Left renal cortex interstitium (tissue), 4 donors: ENCODE results near the gene TBXAS1. TPM values are rescaled to one million over a fixed set of nuclear protein-coding genes. Genes with fewer than 3 reads are reported as not detected.

Source experiments
- DNase-seq, 4 donors: peaks; one replicate each; pipeline ENCODE4 v3.0.0-alpha.2; 2013; ENCODE audit warnings: low read depth in 4 of 4, low spot score in 2 of 4, missing footprints in 1 of 4
- polyA plus RNA-seq, 4 donors: library from polyadenylated mRNA; unstranded; fragments of 120-200 nt; gene quantifications; one replicate each; pipeline ENCODE4 v1.2.1, GENCODE V29; 2013; ENCODE audit not compliant: insufficient read length in 4 of 4

Gene TBXAS1
- polyA plus RNA-seq, 4 donors = 21.8 to 34.2 (median 26.3) TPM

DNA sequence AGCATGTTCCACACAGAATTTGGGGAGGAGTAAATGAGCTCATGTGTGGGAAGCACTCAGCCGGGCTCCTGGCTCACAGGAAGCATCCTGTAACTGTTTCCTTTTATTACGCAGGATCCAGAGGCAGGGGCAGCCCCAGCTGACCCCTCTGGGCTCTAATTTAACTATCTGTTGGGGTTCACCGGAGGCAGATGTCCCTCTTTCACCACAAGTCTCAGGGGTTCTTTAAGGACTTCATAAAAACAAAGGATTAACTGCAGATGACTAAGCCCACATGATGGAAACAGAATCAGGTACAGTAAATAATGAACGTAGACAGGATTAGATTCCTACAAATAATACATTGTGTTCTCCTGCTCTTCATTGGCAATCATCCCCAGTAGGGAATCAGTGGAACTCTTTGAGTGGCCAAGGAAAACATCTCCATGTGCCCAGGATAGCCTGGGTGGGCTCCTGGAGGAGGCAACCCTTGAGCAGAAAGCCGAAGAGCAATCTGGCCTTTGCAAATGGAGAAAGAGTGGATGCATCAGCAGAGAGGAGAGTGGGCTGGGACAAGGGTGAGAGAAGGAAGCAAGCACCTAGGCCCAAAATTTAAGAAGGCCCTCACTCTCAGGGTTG lies 24.6 kb downstream of the TBXAS1 start:
- no peak for DNase-seq

DNA sequence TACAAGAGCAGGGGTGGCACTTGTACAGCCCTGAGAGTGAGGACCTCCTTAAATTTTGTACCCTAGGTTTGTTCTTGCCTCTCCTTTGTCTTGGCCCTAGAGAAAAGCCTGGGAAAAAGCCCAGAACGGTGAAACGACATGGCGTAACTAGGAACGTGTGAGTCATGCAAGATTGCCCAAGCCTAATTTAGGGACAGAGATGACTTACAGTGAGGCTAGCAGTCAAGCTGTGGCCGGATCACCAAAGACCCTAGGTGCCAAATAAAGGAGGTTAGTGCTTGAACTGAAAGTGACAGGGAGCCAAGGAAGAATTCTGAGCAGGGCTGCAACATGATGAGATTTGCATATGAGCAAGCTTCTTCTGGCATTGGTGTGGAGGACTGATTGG lies 25.1 kb downstream of the TBXAS1 start:
- DNase-seq = no peak

DNA sequence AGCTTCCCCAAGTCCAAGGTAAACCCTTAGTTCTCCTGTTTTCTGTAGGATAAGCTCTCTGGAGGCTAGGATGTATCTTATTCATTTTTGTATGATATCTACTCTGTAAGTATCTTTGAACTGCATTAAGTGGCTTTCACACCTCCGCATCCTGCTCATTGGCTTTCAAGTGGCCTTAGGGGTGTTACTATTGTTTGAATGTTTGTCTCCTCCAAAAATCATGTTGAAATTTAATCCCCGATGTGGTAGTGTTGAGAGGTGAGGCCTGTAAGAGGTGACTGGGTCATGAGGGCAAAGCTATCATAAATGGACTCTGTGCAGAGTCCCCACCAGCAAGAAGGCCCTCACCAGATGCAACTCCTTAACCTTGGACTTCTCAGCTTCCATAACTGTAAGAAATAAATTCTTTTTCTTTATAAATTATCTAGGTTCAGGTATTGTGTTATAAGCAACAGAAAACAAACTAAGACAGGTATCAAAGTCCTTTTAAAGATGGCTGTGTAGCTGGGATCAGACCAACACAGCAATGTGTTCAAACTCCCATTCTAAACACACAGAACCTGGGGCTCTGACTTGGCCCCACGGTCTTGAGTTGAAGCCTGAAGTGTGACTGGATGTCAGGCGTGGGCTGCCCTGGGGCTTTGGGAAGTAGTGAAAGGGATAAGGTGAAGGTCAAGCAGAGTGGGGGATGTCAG lies 25.9 kb downstream of the TBXAS1 start:
- DNase-seq = no peak

- DNase-seq = no peak
These were observed 26.6 kb downstream of the TBXAS1 start for GRCh38 chr7:139855498-139856270.

DNA sequence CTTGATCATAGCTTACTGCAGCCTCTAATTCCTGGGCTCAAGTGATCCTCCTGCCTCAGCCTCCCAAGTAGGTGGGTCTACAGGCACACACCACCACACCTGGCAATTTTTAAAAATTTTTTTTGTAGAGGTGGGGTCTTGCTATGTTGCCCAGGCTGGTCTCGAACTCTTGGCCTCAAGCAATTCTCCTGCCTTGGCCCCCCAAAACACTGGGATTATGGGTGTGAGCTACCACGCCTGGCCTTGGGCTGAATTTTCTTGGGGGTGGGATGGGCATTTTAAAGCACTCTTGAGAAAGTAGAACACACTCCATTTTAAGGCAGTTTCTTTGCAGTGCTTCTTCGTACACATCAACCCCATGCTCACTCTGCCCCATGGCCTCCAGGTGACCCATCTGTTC lies 28.7 kb downstream of the TBXAS1 start:
- no peak for DNase-seq

GRCh38 chr7:139860090-139860775 lies 31.2 kb downstream of the TBXAS1 start:
- no peak for DNase-seq

DNA sequence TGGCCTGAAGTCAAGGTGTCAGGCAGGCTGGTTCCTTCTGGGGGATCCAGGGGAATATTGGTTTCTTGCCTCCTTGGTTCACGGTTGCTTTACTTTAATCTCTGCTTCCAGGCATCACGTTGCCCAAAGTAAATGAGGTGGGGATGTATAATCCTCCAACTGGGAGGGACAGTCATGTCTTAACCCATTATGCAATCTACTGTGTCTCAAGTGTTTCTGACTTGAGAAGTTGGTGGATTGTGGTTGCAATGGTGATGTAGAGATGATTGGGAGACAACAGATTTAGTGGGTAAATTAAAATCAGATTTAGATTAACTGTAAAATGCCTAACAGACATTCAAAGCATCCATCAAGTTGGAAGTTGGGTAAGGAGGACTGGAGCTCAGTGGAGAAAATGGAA lies 32.7 kb downstream of the TBXAS1 start:
- no peak for DNase-seq

- DNase-seq = no peak
These were observed 37.2 kb downstream of the TBXAS1 start for GRCh38 chr7:139866047-139866837.

- DNase-seq = no peak
These were observed 38.8 kb downstream of the TBXAS1 start for GRCh38 chr7:139867847-139868246.

GRCh38 chr7:139869886-139870285 lies 40.8 kb downstream of the TBXAS1 start:
- DNase-seq = no peak

DNA sequence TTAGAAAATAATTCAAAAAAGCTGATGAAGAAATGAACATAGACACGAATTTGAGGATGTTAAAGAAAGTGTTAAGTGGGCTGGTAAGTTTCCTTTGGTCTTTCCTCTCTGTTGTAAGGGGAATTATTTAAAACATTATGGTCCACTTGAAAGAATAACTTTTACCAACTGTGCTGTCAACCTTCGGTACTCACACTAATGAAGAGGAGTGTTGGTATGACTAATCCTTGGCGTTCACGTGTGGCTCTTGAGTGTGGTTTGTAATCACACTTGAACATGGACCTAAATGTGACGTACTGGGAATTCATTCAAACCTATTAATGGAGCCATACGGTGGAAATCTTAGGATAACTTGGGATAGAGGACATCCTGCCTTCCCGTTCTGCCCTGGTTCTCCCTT lies 41.3 kb downstream of the TBXAS1 start:
- DNase-seq = no peak

- DNase-seq = no peak
These were observed 42.3 kb downstream of the TBXAS1 start for GRCh38 chr7:139871331-139871730.

GRCh38 chr7:139871820-139872219 lies 42.8 kb downstream of the TBXAS1 start:
- DNase-seq = no peak

- DNase-seq = no peak
These were observed 44.7 kb downstream of the TBXAS1 start for GRCh38 chr7:139873593-139874301.

DNA sequence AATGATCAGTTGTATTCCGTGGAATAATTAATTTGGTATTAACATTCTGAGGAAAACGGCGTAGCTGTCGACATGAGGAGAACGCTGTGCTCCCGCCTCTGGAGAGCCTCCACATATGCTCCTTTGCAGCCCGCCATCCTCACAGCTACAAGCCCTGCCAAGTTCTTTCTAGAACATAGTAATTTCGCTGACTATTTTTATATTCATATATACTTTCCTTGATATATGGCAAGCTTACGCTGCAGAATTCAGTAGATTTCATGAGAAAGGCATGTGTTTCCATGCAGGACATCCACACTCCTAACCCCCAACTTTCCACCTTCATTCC lies 45.2 kb downstream of the TBXAS1 start:
- no peak for DNase-seq

- DNase-seq = no peak
These were observed 46.8 kb downstream of the TBXAS1 start for GRCh38 chr7:139875821-139876241.

DNA sequence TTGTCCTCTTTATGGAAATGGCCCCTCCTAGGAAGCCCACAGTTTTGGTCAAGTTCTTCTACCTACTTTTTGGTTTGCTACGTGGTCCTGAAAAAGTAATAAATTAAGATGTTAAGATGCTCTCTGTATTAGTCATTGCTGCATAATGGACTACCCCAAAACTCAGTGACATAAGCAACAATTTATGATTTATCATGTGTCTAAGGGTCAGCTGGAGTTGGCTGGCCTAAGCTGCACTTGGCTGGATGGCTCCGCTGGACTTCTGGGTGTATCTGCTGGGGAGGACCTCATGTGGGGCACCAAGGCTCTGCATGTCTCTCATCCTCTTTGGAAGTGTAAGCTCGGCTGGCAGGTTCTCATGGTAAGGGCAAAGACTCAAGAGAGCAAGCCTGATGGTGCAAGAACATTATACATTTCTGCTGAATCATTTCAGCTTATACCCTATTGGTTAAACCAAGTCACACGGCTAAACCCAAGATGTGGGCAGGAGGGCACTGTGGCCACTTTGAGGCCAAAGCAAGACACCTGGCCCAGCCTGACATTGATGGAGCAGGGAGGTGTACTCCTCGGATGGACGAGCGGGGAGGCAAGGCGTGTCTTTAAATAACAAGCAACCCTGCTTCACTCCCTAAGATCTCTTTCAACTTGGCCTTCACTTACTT lies 47.7 kb downstream of the TBXAS1 start:
- no peak for DNase-seq

DNA sequence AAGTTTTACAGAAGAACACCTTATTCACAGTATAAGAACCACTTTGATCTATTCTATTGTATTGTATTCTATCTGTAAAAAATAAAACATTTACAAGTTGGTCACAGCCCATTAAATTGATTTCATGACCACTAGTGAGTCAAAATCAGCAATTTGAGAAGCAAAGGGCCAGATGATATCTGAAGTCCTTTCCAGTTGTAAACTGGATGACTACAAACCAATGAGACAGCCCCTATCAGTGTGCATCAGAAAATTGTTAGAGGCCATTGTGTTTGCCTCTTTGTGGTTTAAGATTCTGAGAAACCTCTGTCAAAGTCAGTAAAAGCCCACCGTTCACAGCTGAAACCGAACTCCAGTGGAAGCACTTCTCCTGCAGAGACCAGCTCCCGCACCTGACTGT lies 54.8 kb downstream of the TBXAS1 start:
- DNase-seq = no peak

DNA sequence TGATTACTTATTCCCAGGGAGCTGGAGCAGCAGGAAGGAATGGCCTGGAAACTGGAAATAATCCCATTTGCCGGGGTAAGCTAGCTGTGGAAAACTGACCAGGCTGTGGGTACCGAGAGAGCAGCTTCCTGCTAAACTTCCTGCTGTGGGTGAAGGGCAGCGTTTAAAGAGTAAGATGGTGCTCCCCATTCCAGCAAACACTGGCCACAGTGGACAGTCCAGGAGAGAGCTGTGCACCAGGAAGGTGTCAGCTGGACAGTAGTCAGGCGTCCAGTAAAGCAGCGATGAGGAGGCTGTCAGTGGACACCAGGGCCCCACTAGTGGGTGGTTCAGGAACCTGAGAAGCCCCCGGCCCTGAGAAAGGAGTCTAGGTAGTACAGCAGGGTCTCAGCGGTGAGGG lies 55.4 kb downstream of the TBXAS1 start:
- no peak for DNase-seq
